Gastroesophageal sphincter (tissue), 4 donors: ENCODE measurements around the gene TST. TPM values are rescaled to one million over a fixed set of nuclear protein-coding genes. Genes with fewer than 3 reads are reported as not detected.

ENCODE experiments used
- ATAC-seq: fragments of 150-250 bp; one replicate; pipeline ENCODE4 v1.9.1; 2016; ENCODE audit warnings: mild to moderate bottlenecking, moderate library complexity
- H3K27ac ChIP-seq, 4 donors: fragments of 200-600 bp; sonication (generic) in 3 of 4; 1 replicate in 3 of 4; 2 replicates in 1 of 4; pipeline ENCODE4 v1.5.1; 2016 to 2019
- H3K27me3 ChIP-seq: fragments of 200-600 bp; sonication (generic); one replicate; pipeline ENCODE4 v1.5.1; 2019
- H3K36me3 ChIP-seq, 2 donors: fragments of 200-600 bp; sonication (generic); one replicate each; pipeline ENCODE4 v1.5.1; 2019; ENCODE audit warnings: control low read depth in 1 of 2
- H3K4me1 ChIP-seq, 3 donors: fragments of 200-600 bp; sonication (generic); 1 replicate in 2 of 3; 2 replicates in 1 of 3; pipeline ENCODE4 v1.5.1; 2016 to 2019; ENCODE audit warnings: control low read depth in 2 of 3
- H3K4me3 ChIP-seq, 2 donors: fragments of 200-600 bp; sonication (generic); one replicate each; pipeline ENCODE4 v1.5.1; 2019; ENCODE audit warnings: mild to moderate bottlenecking in 1 of 2, moderate library complexity in 1 of 2
- H3K9me3 ChIP-seq, 3 donors: fragments of 200-600 bp; sonication (generic); one replicate each; pipeline ENCODE4 v1.5.1; 2017 to 2019; ENCODE audit warnings: control low read depth in 2 of 3
- EP300 ChIP-seq: sonication (generic); formaldehyde crosslinking; IDR thresholded peaks from one replicate; pipeline ENCODE4 v1.6.1; 2017; ENCODE audit warnings: antibody characterized with exemption, mild to moderate bottlenecking
- POLR2A ChIP-seq, 2 donors: fragments of 450-650 bp; IDR thresholded peaks; one replicate each; pipeline ENCODE4 v1.6.1; 2017; ENCODE audit warnings: antibody characterized with exemption in 2 of 2, mild to moderate bottlenecking in 2 of 2, moderate library complexity in 1 of 2
- POLR2AphosphoS5 ChIP-seq: sonication (generic); formaldehyde crosslinking; IDR thresholded peaks from one replicate; pipeline ENCODE4 v1.6.1; 2017; ENCODE audit warnings: antibody characterized with exemption
- whole genome bisulfite sequencing, 2 donors: methylation state at CpG; one replicate each; pipeline ENCODE4 v1.1.5; 2018; ENCODE audit warnings: low coverage in 1 of 2; 5-methylcytosine and 5-hydroxymethylcytosine counted together
- total RNA-seq, 4 donors: library from RNA; depleted of rRNA; stranded (reverse); fragments of >200 nt; gene quantifications; one replicate each; pipeline ENCODE4 v1.1.0, GENCODE V29; 2016
- TF ChIP-seq, protein P1 (sequence below), 4 experiments: fragments of 200-600 bp in 2 of 4; fragments of 450-650 bp in 2 of 4; sonication (generic) in 1 of 4; IDR thresholded peaks; one replicate each; pipeline ENCODE4 v1.5.1; 2017 to 2019; ENCODE audit warnings: antibody characterized with exemption in 4 of 4, mild to moderate bottlenecking in 2 of 4, moderate library complexity in 2 of 4

TST gene
- total RNA-seq, 4 donors from 2014 or later: 19.1 to 38.7 (median 31.7) TPM

DNA sequence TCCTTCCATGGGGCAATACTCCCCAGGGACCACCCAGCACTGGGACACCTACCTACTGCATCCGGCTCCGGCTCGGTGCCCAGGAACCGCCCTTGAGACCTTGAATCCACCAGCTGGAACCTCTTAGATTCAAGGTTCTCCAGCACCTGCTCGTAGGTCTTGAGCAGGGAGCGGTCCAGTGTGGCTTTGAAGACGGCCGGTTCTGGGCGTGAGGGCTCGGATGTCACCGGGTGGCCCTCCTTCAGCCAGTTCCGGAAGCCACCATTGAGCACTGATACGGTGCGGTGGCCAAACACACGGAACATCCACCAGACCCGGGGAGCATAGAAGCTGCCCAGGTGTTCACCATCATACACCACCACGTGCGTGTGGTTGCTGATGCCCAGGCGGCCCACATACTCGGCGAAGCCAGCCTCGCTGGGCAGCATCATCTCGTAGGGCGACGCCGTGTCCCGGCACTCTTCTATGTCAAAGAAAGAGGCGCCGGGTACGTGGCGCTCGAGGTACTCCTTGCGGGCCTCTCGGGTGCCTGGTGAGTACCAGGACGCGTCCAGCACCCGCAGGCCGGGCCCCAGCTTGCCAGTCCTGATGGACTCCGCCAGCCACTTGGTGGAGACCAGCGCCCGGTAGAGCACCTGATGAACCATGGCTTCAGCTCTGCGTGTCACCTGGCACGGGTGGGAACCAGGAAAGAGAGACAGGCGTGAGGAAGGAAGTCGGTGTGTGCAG, 997 bp downstream of the TST start:
- TF ChIP-seq EP300: no peak
- TF ChIP-seq, protein P1, sequence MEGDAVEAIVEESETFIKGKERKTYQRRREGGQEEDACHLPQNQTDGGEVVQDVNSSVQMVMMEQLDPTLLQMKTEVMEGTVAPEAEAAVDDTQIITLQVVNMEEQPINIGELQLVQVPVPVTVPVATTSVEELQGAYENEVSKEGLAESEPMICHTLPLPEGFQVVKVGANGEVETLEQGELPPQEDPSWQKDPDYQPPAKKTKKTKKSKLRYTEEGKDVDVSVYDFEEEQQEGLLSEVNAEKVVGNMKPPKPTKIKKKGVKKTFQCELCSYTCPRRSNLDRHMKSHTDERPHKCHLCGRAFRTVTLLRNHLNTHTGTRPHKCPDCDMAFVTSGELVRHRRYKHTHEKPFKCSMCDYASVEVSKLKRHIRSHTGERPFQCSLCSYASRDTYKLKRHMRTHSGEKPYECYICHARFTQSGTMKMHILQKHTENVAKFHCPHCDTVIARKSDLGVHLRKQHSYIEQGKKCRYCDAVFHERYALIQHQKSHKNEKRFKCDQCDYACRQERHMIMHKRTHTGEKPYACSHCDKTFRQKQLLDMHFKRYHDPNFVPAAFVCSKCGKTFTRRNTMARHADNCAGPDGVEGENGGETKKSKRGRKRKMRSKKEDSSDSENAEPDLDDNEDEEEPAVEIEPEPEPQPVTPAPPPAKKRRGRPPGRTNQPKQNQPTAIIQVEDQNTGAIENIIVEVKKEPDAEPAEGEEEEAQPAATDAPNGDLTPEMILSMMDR (IDR thresholded peaks at IDR 0.05): no peak
- no peak for TF ChIP-seq POLR2AphosphoS5
- TF ChIP-seq POLR2A (IDR thresholded peaks at IDR 0.05): no peak
- Histone ChIP-seq H3K4me3 (peak overlapping the region; percentile 86 to 93), H3K27ac (peak overlapping the region in 3 of 4 donors; percentile 92 to 96 (median 95)), H3K27me3 (no peaks in the 10 kb centered on the region), H3K4me1 (peaks cover 0 to 77% (median 37%) of the 10 kb centered on the region in 3 donors), H3K36me3 (peaks cover 0 to 22% of the 10 kb centered on the region in 2 donors), H3K9me3 (no peaks in the 10 kb centered on the region)
- no peak for ATAC-seq
- 50% methylated on average over 2 of the region's 45 CpGs; no CpG with 5 or more reads in 1 of the 2 donors for WGBS, 2 donors

DNA sequence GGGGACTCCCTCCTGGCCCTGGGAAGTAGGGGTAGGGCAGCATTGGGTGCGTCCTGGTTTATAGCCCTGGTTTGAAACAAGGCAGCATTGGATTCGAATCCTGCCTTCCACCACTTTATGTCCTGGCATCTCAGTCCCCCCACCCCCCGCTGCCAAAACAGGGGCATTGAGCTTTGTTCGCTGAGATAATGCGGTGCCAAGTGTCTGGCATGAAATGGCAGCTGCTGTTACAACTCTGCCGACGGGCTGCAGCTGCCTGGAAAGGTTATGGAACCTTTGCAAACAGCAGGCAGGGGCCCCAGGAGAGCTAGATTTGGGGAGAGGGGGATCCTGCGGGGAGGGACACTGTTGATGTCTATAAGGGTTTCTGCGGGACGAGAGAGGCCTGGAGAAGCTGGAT, 1.9 kb downstream of the TST start:
- no peaks in the 10 kb centered on the region for H3K9me3 ChIP-seq
- WGBS, 2 donors: 100% methylated on average over 2 of the region's 10 CpGs; no CpG with 5 or more reads in 1 of the 2 donors
- peak overlapping the region in 2 of 4 donors; percentile 6 to 95 for H3K27ac ChIP-seq
- peaks cover 0 to 77% (median 38%) of the 10 kb centered on the region in 3 donors for H3K4me1 ChIP-seq
- H3K4me3 ChIP-seq: peak overlapping the region in 1 of 2 donors; percentile 93
- H3K36me3 ChIP-seq: peaks cover 0 to 22% of the 10 kb centered on the region in 2 donors
- no peak for ATAC-seq
- no peaks in the 10 kb centered on the region for H3K27me3 ChIP-seq
- no peak for TF ChIP-seq POLR2A (IDR thresholded peaks at IDR 0.05)
- TF ChIP-seq, protein P1 (IDR thresholded peaks at IDR 0.05): no peak
- TF ChIP-seq EP300: no peak
- TF ChIP-seq POLR2AphosphoS5: no peak

DNA sequence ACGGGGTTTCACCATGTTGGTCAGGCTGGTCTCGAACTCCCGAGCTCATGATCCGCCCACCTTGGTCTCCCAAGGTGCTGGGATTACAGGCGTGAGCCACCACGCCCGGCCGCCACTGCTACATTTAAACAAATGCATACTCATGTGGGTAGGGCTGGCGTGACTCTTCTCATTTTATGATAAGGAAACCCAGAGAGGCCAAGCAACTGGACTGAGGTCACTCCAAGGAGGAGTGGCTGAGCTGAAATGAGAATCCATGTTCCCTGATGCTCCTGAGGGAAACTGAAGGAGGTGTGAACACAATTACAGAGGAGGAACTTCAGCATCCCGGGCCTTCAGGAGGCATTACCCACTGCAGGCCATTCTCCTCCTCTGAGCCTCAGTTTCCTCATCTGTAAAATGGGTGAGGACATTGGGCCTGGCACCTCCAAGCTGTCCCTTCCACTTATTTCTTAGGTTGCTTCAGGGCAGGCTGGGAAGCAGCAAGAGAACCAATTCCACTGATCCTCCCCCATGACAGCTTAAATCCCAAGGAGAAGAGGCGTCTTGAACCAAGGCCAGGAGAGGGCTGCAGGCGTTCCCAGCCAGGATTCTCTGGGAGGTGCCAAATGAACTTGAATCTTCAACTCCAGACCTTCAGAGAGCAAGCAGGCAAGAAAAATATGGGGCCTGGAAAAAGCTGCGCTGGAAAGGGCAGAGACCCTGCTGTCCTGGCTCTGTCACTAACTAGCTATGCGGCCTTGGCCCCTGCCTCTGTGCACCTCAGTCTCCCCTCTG, 2.9 kb downstream of the TST start:
- 20 to 90% methylated on average over 1 to 2 of the region's 14 CpGs for WGBS, 2 donors
- H3K4me1 ChIP-seq: peaks cover 0 to 76% (median 41%) of the 10 kb centered on the region in 3 donors

DNA sequence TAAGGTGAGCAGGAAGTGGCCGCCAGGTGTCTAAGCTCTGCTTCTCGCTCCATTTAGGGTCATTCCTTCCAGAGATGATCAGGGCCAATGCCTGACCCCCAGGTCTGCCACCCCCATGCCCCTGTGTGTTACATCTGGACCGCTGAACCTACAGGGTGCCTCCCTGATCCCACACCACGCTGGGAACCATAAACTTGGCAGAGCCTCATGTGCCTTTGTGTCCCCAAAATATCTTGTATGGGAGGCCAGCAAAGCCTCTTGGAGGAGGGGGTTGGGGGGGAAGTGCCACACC, 3.7 kb downstream of the TST start:
- H3K27me3 ChIP-seq: no peaks in the 10 kb centered on the region
- ATAC-seq: no peak
- peaks cover 0 to 28% of the 10 kb centered on the region in 2 donors for H3K36me3 ChIP-seq
- H3K4me3 ChIP-seq: no peak overlapping the region
- H3K9me3 ChIP-seq: no peaks in the 10 kb centered on the region
- no peak overlapping the region for H3K27ac ChIP-seq
- TF ChIP-seq EP300 (no peak), POLR2A (IDR thresholded peaks at IDR 0.05) (no peak), POLR2AphosphoS5 (no peak)
- TF ChIP-seq, protein P1 (IDR thresholded peaks at IDR 0.05): no peak
- peaks cover 0 to 68% (median 35%) of the 10 kb centered on the region in 3 donors for H3K4me1 ChIP-seq
- 100% methylated on average over 1 of the region's 4 CpGs for WGBS, 2 donors

More for the DNA sequence above, 2.9 kb downstream of the TST start:
- Histone ChIP-seq H3K27me3 (no peaks in the 10 kb centered on the region), H3K36me3 (peaks cover 0 to 22% of the 10 kb centered on the region in 2 donors), H3K9me3 (no peaks in the 10 kb centered on the region), H3K27ac (peak overlapping the region in 2 of 4 donors; percentile 6 to 95), H3K4me3 (no peak overlapping the region)
- no peak for ATAC-seq
- TF ChIP-seq POLR2AphosphoS5: no peak
- TF ChIP-seq EP300: no peak

DNA sequence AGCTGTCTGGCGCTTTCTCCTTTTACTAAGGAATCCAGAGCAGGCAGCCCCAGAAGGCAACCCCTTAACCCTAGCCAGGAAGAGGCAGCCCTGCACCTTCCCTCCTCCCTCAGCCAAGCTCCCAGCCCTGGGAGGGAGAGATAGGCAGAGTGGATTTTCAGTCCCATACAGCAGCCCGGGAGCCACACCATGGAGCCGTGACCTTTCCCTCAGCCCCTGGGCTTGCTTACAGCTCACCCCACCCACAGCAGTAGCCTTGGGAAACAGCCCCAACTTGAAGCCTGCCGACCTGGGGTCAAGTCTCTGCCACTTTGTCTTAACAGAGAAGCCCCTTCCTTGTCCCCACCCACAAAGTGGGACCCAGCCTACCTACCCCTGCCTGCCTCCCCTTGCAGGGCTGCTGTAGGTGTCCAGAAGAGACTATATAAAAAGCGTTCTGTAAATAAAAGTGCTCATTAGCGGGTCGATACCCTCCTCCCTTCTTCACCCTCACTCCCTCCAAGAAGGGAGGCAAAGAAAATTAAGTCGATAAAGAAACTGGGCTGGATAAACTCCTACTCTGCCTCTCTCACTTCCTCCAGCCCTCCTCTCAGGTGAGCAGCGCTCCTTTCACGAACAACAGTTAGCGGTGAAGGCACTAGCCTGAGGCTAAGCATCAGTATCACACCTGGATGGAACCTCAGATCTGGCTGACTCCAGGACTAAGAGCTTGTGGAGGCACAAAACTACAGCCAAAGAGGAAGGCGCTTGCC, 4.2 kb downstream of the TST start:
- Histone ChIP-seq H3K4me3 (no peak overlapping the region), H3K27me3 (no peaks in the 10 kb centered on the region), H3K9me3 (no peaks in the 10 kb centered on the region), H3K4me1 (peaks cover 0 to 64% (median 33%) of the 10 kb centered on the region in 3 donors), H3K27ac (peak overlapping the region in 1 of 4 donors; percentile 41), H3K36me3 (peaks cover 0 to 29% of the 10 kb centered on the region in 2 donors)
- no peak for TF ChIP-seq POLR2A (IDR thresholded peaks at IDR 0.05)
- TF ChIP-seq, protein P1 (IDR thresholded peaks at IDR 0.05): no peak
- TF ChIP-seq EP300: no peak
- TF ChIP-seq POLR2AphosphoS5: no peak
- ATAC-seq: no peak
- 80 to 83% methylated on average over 2 to 4 of the region's 12 CpGs for WGBS, 2 donors
